Inferior parietal cortex (tissue), 1 donor: ENCODE results near the gene KRT31.
"Not testable (repeated sequence)": the region's sequence is repeated elsewhere in the genome, so short reads cannot be mapped to it uniquely, and the experiment has no call there.

Experiments
- DNase-seq: peaks from one replicate; pipeline ENCODE4 v3.0.0-alpha.2; 2016; ENCODE audit errors: extremely low spot score

KRT31 gene

DNA sequence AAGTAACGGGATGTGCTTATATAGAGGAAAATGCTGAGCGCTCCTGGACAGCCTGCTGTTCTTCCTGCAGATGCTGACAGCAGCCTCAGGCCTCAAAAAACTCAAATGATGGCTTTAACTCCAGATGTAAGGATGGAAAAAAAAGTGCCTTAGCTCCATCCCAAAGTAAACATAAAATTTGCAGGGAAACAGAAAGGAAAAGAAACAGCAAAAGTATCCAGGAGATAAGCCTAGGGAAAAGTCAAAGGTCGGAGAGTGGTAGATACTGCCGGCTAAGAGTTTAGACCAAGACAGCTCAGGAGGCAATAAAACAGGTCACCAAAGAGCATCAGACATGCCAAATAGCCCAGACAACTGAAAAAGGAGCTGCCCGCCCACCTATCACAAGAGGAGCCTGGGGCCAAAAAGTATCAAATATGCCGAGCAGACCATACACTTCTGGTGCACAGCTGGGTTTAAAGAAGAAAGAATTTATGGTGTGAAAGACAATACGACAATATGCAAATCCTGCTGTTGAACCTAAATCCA, 6.9 kb downstream of the KRT31 start:
- DNase-seq: no peak

DNA sequence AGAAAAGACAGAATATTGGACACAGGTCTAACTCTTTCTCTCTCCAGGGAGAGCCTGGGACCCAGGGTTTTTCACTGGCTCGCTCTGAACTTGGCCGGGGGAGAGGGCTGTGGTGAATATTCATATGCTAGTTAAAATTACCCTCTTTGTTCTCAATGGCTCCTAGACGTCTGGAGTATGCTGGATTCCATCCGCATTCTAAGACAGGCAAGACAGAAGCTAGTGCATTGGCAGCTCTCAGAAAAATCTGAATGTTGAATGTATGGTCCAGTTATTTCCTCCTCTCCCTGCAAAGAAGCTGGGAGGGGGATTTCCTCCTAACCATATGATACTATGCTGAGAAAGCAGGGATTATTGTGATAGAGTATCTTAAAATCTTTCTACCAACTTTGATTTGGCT, 9.7 kb downstream of the KRT31 start:
- no peak for DNase-seq

DNA sequence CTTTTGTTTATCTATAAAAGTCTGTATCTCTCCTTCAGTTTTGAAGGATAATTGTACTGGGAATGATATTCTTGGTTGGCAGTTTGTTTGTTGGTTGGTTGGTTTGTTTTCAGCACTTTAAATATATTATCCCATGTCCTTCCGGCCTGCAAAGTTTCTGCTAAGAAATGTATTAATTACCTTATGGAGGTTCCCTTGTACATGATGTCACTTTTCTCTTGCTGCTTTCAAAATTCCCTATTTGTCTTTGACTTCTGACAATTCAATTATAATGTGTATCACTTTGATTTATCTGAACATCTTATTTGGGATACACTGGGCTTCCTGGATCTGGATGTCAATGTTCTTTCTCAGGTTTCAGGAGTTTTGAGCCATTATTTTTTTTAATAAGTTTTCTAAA, 11.2 kb downstream of the KRT31 start:
- no peak for DNase-seq

- no peak for DNase-seq
Observed at GRCh38 chr17:41383690-41384089, 13.7 kb downstream of the KRT31 start.

DNA sequence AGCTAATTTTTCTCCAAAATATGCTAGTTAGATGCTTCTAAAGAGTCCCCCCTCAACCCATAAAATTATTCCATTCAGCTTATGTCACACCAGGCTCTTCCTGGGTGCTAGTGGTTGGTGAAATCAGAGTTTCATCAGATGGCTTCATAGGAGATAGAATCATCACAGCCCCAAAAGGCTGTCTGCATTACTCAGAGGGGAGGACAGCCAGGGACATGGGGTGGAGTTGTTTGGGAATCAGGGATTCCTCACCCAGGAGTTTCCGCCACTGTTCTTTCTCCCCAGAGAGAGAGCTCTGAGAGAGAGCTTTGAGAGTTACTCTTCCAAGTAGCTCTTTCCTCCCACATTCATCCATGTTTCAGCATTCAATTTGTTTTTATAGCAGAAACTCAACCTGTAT, 15.0 kb downstream of the KRT31 start:
- DNase-seq: no peak

DNA sequence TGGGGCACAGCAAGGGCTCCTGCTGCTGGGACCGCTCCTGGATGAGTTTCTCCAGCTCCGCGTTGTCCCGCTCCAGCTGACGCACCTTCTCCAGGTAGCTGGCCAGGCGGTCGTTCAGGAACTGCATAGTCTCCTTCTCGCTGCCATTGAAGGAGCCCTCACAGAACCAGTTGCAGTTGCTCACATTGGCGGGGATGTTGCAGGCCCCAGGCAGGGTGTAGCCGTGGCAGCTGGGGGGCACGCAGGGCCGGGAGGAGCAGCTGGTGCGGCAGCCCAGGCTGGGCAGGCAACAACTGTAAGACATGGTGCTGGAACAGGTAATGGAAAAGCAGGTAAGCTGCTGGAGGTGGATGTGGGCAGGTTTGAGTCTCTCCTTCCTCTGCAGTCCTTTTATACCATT, 15.5 kb downstream of the KRT31 start, which contains the start of gene KRT34:
TSS of gene KRT34 (minus strand) at position 364 of the 400 bp plus-strand sequence. CDS start at position 304, 60 bp downstream.
- DNase-seq: not testable (repeated sequence)

DNA sequence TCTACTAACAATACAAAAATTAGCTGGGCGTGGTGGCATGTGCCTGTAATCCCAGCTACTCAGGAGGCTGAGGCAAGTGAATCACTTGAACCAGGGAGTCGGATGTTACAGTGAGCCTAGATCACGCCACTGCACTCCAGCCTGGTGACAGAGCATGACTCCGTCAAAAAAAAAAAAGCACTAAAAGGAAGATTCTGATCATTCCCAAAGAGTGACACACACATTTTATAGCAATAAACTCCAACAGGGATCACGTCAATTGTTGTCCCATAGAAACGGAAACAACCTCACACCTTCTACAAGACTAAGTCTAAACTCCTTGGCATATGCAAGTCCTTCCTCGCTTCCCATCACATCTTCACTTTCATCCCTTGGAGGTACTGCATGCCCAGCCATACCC, 17.3 kb downstream of the KRT31 start:
- not testable (repeated sequence) for DNase-seq

DNA sequence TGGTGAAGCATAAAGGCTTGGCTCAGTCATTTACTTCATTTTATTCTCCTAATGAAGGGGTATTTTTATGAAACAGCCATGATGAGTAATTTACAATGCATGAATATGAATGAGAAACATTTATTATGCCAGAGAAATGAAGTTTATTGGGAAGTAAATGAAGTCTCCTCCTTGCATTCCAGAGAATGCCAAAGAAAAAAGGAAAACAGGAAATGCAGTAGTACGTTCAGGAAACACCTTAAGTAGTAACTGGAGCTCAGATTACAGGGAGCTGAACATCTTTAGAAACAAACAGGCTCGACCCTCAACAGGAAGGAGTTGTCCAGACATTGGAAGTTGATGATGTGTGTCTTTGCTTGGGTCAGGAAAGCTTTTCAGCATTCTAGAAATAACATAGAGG, 19.9 kb downstream of the KRT31 start:
- DNase-seq: no peak

- DNase-seq: no peak
Observed at GRCh38 chr17:41369713-41370112, 27.7 kb downstream of the KRT31 start, which contains the start of gene KRT33B. TSS of gene KRT33B (minus strand) at chr17:41369813. CDS start at chr17:41369750, 63 bp downstream.

GRCh38 chr17:41369023-41369422, 28.4 kb downstream of the KRT31 start:
- DNase-seq: no peak

DNA sequence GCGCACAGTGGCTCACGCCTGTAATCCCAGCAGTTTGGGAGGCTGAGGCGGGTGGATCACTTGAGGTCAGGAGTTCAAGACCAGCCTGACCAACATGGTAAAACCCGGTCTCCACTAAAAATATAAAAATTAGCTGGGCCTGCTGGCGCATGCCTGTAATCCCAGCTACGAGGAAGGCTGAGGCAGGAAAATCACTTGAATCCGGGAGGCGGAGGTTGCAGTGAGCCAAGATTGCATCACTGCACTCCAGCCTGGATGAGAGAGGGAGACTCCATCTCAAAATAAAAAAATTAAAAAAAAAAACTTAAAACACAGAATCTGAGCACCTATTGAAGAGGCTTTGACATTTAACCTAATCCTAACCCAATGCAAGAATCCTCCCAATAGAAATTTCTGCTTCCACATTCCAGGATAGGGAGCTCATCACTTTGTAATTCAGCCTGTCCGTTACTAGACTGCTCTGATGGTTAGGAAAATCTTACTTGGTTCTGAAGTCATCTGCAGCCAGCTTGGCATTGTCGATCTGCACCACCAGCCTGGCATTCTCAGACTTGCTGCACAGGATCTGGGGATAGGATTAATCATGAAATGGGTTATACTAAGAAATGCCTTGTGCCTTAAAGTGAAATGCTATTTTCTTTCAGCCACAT, 29.9 kb downstream of the KRT31 start:
- DNase-seq: no peak

- no peak for DNase-seq
Observed at GRCh38 chr17:41366070-41366469, 31.3 kb downstream of the KRT31 start.

DNA sequence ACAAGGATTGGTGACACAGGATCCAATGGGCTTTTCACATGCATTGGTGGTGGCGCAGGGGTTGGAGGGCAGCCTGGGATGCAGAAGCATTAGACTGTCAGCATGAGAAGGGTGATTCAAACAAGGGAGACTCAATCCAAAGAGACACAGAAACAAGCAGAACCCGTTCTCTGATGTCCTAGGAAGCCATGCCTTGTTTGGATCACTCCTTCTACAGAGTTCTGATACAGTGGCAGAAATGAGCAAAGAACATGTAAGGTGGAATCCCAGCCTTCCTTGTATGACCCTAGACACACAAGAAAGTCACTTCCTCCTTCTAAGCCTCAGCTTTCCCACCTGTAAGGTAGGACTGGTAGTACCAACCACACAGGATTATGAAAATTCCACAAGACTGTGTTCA, 33.5 kb downstream of the KRT31 start:
- no peak for DNase-seq

DNA sequence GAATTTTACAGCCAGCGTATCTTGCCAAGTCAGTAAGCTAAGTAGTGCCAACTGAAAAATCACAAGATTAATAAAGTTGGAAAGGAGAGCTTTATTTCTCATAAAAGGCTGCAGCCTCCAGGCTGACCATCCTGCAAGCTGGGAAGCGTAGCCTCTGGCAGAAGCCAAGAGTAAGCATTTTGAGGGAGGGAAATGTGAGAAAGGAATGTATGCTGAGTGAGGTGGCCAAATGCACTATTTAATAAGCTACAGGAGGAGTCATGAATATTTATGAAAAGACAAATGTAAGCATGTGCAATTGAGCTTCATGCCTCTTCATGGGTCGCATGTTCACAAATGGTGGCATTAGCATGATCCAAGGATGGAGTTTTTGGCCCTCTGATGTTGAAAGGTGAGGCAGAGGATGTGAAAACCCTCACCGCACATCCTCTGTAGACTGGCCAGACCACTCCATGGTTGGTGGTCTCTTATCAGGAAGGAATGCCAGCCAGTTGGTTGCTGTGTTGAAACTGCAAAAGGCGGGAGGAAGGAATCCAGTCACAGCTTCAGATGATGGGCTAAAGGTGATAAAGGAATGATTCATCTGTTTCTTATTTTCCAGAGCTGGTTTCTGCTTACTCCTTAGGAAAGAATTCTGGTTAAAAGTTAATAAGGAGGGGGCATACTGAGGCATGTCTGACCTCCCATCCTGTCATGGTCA, 37.0 kb downstream of the KRT31 start:
- no peak for DNase-seq

DNA sequence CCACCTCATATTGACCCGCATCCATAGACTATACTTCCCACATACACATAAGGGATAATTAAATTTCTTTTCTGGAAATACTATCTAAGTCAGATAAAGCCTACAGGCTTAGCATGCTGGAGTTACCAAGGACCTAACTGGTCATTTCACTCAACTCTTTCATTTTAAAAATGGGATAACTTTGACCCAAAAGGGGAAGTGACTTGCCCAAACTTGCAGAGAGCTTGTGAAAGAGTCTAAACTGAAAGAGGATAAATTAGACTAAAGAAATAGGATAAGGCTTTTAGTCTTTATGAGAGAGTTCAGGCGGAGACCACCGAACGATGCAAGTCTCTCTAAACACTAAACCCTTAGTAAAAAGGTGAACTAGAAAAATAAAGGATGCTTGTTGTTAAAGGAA, 42.9 kb downstream of the KRT31 start:
- DNase-seq: no peak

- no peak for DNase-seq
Observed at GRCh38 chr17:41352597-41353366, 44.6 kb downstream of the KRT31 start.

DNA sequence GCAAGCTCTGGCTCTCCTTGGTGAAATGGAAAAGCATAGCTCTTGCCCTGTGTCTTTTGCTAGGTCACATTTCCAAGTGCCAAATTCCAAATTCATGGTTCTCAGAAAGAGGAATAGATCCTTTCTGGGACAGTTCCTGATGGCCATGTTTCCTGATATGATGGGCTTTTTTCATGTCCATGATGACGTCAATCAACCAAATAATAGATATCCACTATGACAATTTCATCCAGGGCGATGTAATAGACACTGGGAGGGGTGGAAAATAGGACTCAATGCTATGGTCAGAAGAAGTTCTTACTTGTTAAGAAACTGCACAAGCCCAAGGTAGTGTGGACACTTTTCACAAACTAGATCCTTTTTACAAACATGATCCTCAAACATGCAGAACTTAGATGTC, 46.2 kb downstream of the KRT31 start:
- no peak for DNase-seq

DNA sequence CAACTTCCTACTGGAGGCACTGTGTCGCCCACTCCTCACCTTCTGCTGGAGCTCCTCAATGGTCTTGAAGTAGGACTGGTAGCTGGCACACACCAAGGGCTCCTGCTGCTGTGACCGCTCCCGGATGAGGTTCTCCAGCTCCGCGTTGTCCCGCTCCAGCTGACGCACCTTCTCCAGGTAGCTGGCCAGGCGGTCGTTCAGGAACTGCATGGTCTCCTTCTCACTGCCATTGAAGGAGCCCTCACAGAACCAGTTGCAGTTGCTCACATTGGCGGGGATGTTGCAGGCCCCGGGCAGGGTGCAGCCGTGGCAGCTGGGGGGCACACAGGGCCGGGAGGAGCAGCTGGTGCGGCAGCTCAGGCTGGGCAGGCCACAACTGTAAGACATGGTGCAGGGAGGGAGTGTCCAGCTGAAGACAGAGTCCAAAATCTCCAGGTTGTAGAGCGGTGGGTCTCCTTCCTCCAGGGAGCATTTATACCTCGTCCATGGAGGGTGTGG, 47.0 kb downstream of the KRT31 start, which contains the start of gene KRT33A:
TSS of gene KRT33A (minus strand) at position 448 of the 498 bp plus-strand sequence. CDS start at position 387, 61 bp downstream.
- not testable (repeated sequence) for DNase-seq

DNA sequence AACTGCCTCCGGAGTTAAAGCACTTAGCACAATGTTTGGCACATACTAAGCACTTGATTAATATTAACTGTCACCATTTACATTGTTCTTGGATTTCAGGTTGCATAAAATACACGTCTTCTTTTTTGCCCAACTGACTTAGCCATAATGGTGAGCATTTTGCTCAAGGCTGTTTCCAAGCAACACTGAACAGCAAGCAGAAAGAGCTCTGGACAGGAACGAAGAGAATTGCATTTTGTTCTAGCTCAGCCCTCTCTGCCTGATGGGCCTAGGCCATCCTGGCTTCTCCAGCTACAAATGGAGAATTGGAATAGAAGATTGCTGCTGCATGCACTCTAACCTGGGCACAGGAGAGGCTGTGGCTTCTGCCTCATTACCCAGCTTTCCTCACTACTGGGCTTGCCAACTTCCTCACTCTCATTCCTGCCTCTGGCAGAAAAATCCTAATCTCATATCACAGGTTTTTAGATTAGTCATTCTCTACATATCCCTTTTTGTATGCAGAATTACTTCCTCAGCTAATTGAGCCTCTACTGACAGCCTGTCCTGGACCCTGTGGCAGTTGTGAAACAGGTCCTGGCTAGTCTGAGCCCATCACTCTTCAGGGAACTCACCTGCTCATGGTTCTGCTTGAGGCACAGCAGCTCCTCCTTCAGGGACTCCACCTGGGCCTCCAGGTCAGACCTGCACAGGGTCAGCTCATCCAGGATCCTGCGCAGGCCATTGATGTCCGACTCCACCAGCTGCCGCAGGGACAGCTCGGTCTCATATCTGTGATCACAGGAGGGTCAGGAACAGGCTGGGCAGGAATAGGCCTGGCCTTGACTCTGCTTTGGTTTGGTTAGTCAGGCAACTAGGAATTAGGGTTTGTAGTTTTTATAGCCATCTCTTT, 49.3 kb downstream of the KRT31 start:
- no peak for DNase-seq

- not testable (repeated sequence) for DNase-seq
Observed at GRCh38 chr17:41346421-41346820, 51.0 kb downstream of the KRT31 start.

DNA sequence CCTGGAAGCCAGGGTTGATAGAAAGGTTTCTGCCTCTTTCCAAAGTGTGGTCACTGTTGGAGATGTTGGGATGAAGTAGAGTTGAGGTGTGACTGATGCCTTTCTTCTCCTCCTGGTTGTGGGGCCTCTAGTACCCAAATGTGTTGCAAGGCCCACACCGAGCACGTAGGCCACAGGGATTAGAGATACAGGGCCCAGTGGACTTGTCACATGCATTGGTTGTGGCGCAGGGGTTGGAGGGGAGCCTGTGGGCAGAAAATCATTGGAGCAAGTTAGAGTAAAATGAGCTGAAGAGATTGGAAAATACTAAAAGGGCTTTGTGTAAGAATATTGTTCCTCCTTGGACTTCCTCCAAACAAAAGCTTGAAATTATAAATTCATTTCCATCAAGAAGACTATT, 51.4 kb downstream of the KRT31 start:
- no peak for DNase-seq
